ENCODE results near the gene NME9. TPM values are rescaled to one million over a fixed set of nuclear protein-coding genes. Genes with fewer than 3 reads are reported as not detected.

NME9 gene
- total and polyA plus RNA-seq, 11 donors, result not detected

GRCh38 chr3:138361561-138361971 is 31.9 kb upstream of the NME9 start:
- WGBS, 4 donors, result 67 to 73% (median 69%) methylated on average over 5 to 7 of the region's 7 CpGs
- peaks cover 9 to 99% (median 77%) of the 10 kb centered on the region in 12 donors for H3K4me1 ChIP-seq
- ATAC-seq (peak in 3 of 4 donors; percentile 6 to 22 (median 9)), DNase-seq (no peak)
- peak in 1 of 2 donors; percentile 13 for TF ChIP-seq POLR2A (IDR thresholded peaks at IDR 0.05)
- no peak for TF ChIP-seq CTCF (IDR thresholded peaks at IDR 0.05)
- intact Hi-C loops (cut with DNase I), result loop anchor here in 1 of 10 donors (5.0 kb wide), 1 partner anchor 36 kb away; no protein-coding TSS in a partner anchor
- no peaks in the 10 kb centered on the region for H3K9me3 ChIP-seq
- no peaks in the 10 kb centered on the region for H3K27me3 ChIP-seq
- peaks cover 0 to 13% (median 0%) of the 10 kb centered on the region in 9 donors for H3K36me3 ChIP-seq
- peak overlapping the region in 11 of 12 donors; percentile 52 to 96 (median 72) for H3K27ac ChIP-seq
- H3K4me3 ChIP-seq, result no peak overlapping the region

GRCh38 chr3:138360869-138361525 is 31.3 kb upstream of the NME9 start:
- peak in 1 of 4 donors; percentile 0 for ATAC-seq
- 81 to 84% (median 84%) methylated on average over 8 to 9 of the region's 9 CpGs for WGBS, 4 donors
- H3K27ac ChIP-seq, result peak overlapping the region; percentile 29 to 96 (median 71)
- intact Hi-C loops (cut with DNase I), result loop anchor here in 1 of 10 donors (5.0 kb wide), 1 partner anchor 36 kb away; no protein-coding TSS in a partner anchor
- no peak for TF ChIP-seq POLR2A (IDR thresholded peaks at IDR 0.05)
- TF ChIP-seq CTCF (IDR thresholded peaks at IDR 0.05), result no peak
- H3K9me3 ChIP-seq, result no peaks in the 10 kb centered on the region
- peaks cover 9 to 99% (median 77%) of the 10 kb centered on the region in 12 donors for H3K4me1 ChIP-seq
- H3K36me3 ChIP-seq, result peaks cover 0 to 16% (median 0%) of the 10 kb centered on the region in 9 donors
- H3K4me3 ChIP-seq, result no peak overlapping the region
- H3K27me3 ChIP-seq, result no peaks in the 10 kb centered on the region
- DNase-seq, result no peak

- peaks cover 0 to 22% (median 7%) of the 10 kb centered on the region in 9 donors for H3K36me3 ChIP-seq
- 52 to 70% (median 67%) methylated on average over 14 to 15 of the region's 15 CpGs for WGBS, 4 donors
- TF ChIP-seq POLR2A (IDR thresholded peaks at IDR 0.05), result no peak
- no peak for TF ChIP-seq CTCF (IDR thresholded peaks at IDR 0.05)
- intact Hi-C loops (cut with DNase I), result loop anchor here in 1 of 10 donors (5.0 kb wide), 1 partner anchor 37 kb away; no protein-coding TSS in a partner anchor
- DNase-seq (peak; percentile 67 to 90 (median 72)), ATAC-seq (peak; percentile 29 to 69 (median 68))
- H3K4me1 ChIP-seq, result peaks cover 5 to 99% (median 74%) of the 10 kb centered on the region in 12 donors
- no peak overlapping the region for H3K4me3 ChIP-seq
- no peaks in the 10 kb centered on the region for H3K27me3 ChIP-seq
- no peaks in the 10 kb centered on the region for H3K9me3 ChIP-seq
- H3K27ac ChIP-seq, result peak overlapping the region; percentile 29 to 96 (median 71)
These were observed 30.5 kb upstream of the NME9 start for GRCh38 chr3:138359919-138360868.
